NCI-H128 (cell line): ENCODE results near the gene LPCAT1.
"Not testable (repeated sequence)": the region's sequence is repeated elsewhere in the genome, so short reads cannot be mapped to it uniquely, and the experiment has no call there.

Source experiments
- DNase-seq: peaks from one replicate; lab custom pipeline; 2025; ENCODE audit not compliant: unreplicated experiment; lab: John Stamatoyannopoulos, UW

The LPCAT1 gene, protein sequence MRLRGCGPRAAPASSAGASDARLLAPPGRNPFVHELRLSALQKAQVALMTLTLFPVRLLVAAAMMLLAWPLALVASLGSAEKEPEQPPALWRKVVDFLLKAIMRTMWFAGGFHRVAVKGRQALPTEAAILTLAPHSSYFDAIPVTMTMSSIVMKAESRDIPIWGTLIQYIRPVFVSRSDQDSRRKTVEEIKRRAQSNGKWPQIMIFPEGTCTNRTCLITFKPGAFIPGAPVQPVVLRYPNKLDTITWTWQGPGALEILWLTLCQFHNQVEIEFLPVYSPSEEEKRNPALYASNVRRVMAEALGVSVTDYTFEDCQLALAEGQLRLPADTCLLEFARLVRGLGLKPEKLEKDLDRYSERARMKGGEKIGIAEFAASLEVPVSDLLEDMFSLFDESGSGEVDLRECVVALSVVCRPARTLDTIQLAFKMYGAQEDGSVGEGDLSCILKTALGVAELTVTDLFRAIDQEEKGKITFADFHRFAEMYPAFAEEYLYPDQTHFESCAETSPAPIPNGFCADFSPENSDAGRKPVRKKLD

GRCh38 chr5:1523793-1524480 is at the start of gene LPCAT1:
LPCAT1 (minus strand) TSS chr5:1523960; CDS start chr5:1523844, 116 bp downstream.
- DNase-seq: peak; percentile 28

DNA sequence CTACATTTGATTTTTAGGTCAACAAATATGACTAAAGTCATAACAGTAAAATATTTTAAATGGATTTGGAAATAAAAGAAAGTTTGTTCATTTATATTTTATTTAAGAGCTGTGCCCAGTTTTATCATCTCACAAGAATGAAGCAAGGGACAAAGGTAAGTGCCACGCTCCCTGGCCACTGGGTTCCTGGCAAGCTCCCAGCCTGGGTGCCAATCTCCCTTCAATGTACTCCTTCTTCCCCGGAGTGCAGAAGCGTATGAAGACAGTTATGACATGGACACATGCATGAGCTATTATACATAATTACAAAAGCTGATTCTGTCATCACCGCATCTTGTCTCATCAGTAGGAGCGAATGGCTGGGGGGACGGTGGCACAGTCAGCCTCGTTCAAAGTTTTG is 48.1 kb upstream of the LPCAT1 start:
- not testable (repeated sequence) for DNase-seq

GRCh38 chr5:1570975-1571374 is 47.2 kb upstream of the LPCAT1 start:
- DNase-seq: no peak

- no peak for DNase-seq
These were observed 44.6 kb upstream of the LPCAT1 start for GRCh38 chr5:1568201-1568979.

DNA sequence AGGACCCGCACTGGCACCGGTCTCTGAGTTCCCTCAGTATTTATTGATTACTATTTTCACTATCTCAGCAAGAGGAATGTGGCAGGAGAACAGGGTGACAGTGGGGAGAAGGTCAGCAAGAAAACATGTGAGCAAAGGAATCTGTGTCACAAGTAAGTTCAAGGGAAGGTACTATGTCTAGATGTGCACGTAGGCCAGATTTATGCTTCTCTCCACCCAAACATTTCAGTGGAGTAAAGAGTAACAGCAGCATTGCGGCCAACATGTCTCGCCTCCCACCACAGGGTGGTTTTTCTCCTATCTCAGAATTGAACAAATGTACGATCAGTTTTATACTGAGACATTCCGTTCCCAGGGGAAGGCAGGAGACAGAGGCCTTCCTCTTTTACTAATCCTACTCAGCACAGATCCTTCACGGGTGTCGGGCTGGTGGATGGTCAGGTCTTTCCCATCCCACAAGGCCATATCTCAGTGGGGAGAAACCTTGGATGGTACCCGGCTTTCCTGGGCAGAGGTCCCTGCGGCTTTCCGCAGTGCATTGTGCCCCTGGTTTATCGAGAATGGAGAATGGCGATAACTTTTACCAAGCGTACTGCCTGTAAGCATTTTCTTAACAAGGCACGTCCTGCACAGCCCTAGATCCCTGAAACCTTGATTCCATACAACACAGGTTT is 43.9 kb upstream of the LPCAT1 start:
- not testable (repeated sequence) for DNase-seq

DNA sequence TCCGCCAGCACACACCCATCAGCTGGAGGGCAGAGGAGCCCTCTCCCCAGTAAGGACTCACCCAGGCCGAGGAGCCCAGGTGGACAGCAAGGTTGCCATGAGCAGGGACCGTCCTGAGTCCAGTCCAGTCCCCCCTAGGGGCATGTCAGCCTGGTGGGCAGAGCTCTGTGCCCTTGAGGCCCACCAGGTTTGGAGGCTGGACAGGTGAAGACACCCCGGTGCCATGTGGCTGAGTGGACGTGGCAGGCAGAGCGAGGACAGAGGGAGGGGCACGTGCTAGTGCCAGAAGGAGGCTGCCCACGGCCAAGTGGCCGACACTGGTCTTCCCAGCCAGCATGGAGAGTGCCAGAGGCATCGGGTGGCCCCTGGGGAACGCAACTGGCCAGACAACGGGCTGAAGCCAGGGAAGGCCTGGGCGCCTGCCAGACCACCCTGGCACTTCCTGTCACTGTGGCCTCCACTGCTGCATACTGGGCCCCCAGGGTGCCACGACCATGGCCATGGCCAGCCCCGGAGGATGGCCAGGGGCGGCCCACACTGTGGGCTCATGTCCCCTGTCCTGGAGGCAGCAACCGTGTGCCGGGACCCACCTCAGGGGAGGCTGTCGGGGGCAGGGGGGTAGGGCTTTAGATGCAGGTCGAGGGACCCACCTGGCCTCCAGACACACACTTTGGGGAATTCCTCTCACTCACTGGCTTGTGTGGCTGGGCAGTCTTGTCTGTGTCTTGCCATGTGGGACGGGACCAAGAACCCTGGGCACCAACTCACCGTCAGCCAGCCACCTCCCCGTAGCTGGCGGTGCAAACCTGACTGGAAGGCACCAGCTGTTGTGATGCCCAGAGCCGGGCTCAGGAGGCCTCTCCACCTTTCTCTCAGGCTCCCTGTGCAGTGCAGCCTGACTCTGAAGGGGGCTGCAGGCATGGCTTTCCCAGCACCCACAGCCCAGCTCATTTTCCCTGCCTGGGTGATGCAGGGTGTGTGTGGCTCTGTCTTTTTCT is 42.3 kb upstream of the LPCAT1 start:
- no peak for DNase-seq

GRCh38 chr5:1564824-1565736 is 41.3 kb upstream of the LPCAT1 start:
- DNase-seq: no peak

DNA sequence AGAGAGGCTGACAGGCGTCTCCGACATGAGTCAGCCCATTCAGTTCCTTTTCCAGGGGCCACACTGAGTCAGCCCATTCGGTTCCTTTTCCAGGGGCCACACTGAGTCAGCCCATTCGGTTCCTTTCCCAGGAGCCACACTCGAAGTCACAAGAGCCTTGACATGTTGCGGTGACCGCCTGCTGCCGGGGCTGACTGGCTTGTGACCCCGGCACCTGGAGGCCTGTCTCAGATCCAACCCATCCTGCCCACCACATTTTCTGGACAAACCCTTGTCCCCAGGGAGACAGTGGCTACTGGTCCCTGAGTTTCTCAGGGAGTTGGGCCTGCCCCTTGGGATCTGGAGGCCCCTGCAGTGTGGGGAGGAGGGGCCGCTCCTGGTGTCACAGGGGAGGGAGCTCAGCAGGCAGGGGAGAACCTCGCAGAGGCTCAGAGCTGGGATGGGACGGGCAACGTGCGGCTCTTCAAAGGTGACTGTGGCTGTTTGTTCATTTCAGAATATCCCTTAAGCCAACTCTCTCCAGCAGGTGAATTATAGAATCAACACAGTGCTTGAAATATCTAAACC is 40.5 kb upstream of the LPCAT1 start:
- no peak for DNase-seq

DNA sequence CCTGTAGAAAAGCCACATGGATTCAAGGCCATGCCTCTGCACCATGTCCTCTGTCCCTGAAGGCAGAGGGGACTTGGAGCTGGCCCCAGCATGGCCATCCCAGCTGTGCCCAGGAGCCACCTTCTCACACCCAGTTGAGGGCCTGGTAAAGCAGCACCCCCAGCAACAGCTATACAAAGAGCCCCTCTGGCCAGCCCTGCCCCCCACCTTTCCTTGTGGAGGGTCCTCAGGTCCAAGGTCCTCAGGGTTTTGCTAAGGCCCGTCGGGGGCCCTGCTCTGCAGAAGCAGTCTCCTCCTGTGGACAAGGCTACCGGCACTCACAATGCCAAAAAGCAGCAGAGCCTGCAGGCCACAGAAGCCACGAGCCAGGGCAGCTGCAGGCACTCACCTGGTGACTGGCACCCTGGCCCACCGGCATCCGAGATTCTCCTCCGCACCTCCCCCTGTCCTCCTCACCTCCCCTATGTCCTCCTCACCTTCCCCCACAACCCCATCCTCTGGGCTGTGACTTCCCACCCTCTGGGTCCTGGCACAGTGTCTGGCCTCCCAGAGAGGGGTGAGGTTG is 39.9 kb upstream of the LPCAT1 start:
- no peak for DNase-seq

- DNase-seq: no peak
These were observed 39.3 kb upstream of the LPCAT1 start for GRCh38 chr5:1563051-1563461.

DNA sequence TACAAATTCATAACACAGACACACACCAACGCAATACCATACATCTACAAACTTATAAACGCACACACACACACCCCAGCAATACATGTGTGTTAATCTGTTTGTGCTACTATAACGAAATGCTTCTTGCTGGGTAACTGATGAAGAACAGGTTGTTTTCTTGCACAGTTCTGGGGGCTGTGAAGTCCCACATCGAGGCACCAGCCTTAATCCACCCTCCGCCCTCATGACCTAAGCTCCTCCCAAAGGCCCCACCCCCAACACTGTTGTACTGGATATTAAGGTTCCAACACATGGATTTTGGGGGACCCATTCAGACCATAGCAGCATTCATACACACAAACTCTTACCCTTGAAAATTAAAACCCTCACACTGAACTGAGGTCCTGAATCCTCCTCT is 38.8 kb upstream of the LPCAT1 start:
- no peak for DNase-seq

DNA sequence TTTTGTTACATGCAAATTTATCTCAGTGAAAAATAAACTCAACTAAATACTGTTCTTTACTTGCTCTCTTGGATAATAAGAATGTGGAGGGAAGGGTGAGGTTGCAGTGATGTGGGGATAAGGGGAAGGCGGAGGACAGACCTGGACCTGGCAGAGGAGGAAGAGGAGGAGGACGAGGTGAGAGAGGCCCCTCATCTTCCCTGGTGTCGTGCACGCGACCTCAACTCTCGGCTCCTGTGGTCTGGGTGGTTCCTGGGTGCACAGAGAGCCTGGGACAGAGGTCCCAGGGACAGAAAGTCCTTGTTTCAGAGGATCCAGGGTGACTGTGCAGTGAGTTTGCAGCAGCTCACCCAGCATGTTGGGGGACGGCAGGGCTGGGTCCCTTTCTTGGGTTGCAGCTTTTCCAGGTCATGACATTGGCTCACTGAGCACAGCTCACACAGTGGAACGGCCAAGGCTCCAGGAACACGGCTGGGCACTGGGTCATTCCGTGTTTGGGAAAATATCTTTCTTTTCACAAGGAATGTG is 37.7 kb upstream of the LPCAT1 start:
- no peak for DNase-seq

- DNase-seq: not testable (repeated sequence)
These were observed 36.7 kb upstream of the LPCAT1 start for GRCh38 chr5:1560499-1560898.

DNA sequence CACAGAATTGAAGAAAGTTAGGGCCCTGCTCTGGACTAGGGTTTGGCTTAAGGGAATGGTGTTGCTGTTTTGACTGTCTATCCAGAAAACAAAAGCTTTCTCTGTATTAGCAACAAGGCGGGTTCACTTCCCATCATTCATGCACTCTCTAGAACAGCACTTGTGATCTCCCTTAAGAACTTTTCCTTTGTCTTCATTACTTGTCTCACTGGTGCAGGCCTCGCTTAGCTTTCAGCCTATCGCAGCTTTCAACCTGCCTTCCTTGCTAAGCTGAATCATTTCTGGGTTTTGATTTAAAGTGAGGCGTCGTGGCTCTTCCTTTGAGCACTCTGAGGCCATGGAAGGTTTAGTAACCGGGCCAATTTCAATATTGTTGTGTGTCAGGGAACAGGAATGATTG is 35.2 kb upstream of the LPCAT1 start:
- DNase-seq: no peak

DNA sequence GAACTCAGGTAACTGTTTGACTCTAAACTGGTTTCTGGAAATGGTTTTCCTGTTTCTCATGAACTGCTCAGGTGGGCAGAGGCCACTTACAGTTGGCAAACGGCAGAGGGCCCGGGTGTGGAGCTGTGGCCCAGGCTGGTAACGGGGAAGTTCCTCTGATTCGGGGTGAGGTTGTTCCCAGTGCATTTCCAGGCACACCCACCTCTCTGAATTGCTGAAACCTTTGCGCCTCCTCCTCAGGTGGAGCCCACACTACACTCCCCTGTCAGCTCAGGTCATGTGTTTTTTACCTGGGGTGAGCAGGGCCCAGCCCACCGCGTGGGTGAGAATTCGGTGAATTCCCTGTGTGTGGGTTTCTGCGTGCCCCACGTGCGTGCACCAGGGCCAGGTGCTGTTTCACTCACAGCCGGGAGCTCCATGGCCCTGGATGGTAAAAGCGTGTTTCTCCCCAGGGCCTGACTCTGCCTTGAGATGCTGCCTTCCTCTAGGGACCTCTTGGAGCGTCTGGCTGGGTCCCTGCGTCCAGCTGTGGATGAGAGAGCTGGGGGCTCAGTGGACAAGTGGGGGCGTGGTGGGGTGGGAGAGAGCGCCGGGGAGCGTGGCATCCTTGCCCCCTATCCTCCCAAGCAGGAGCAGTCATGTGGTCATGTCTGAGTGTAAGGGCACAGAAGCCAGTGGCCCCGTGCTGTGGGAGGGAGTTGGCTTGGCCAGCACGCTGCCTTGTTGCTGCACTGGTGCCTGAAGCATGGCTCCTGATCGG is 33.5 kb upstream of the LPCAT1 start:
- no peak for DNase-seq

GRCh38 chr5:1555808-1556731 is 32.3 kb upstream of the LPCAT1 start:
- DNase-seq: no peak
